ENCODE results near the gene GJB5.

GJB5 gene

GRCh38 chr1:34794790-34795180, 39.9 kb downstream of the GJB5 start:
- no peak for DNase-seq (ENCODE audit: low read depth)

GRCh38 chr1:34795916-34796315, 41.1 kb downstream of the GJB5 start:
- no peak for DNase-seq (ENCODE audit: low read depth)

GRCh38 chr1:34796990-34797389, 42.1 kb downstream of the GJB5 start:
- DNase-seq (ENCODE audit: low read depth), result no peak

GRCh38 chr1:34800214-34800613, 45.4 kb downstream of the GJB5 start:
- DNase-seq (ENCODE audit: low read depth), result peak; percentile 46

- DNase-seq (ENCODE audit: low read depth), result no peak
Measured at GRCh38 chr1:34803770-34804169, 48.9 kb downstream of the GJB5 start.

- peak; percentile 29 for DNase-seq (ENCODE audit: low read depth)
Measured at GRCh38 chr1:34806396-34806795, 51.5 kb downstream of the GJB5 start.

Measured in ELR (cell line).